Activated T-cell treated with anti-CD3 and anti-CD28 coated beads, Interleukin-2, amount 50 U/mL, for 24 hours (primary cell): ENCODE measurements around the gene NBEA.
"Not testable (repeated sequence)": the region's sequence is repeated elsewhere in the genome, so short reads cannot be mapped to it uniquely, and the experiment has no call there.

Experiments
- DNase-seq: peaks from one replicate; pipeline ENCODE4 v3.0.0-alpha.2; 2020
- H3K27ac Mint-ChIP-seq: 2 replicates; pipeline ENCODE4 v1.8.0; 2020; ENCODE audit warnings: mild to moderate bottlenecking, mixed read lengths
- H3K27me3 Mint-ChIP-seq: 2 replicates; pipeline ENCODE4 v1.8.0; 2020; ENCODE audit warnings: mixed read lengths
- H3K36me3 Mint-ChIP-seq: 2 replicates; pipeline ENCODE4 v1.8.0; 2020; ENCODE audit warnings: low read depth, mixed read lengths
- H3K4me1 Mint-ChIP-seq: 2 replicates; pipeline ENCODE4 v1.8.0; 2020; ENCODE audit warnings: low read depth, mixed read lengths
- H3K4me3 Mint-ChIP-seq: 2 replicates; pipeline ENCODE4 v1.8.0; 2020; ENCODE audit warnings: mild to moderate bottlenecking, moderate library complexity, mixed read lengths
- H3K9me3 Mint-ChIP-seq: 2 replicates; pipeline ENCODE4 v1.8.0; 2020; ENCODE audit warnings: mixed read lengths

NBEA gene

GRCh38 chr13:35356572-35356971 is 414.5 kb downstream of the NBEA start:
- peaks cover 3% of the 10 kb centered on the region for H3K4me1 Mint-ChIP-seq
- no peaks in the 10 kb centered on the region for H3K36me3 Mint-ChIP-seq
- H3K27me3 Mint-ChIP-seq = no peaks in the 10 kb centered on the region
- DNase-seq = no peak
- H3K9me3 Mint-ChIP-seq = peaks cover 4% of the 10 kb centered on the region
- H3K27ac Mint-ChIP-seq = no peak overlapping the region
- H3K4me3 Mint-ChIP-seq = no peak overlapping the region

DNA sequence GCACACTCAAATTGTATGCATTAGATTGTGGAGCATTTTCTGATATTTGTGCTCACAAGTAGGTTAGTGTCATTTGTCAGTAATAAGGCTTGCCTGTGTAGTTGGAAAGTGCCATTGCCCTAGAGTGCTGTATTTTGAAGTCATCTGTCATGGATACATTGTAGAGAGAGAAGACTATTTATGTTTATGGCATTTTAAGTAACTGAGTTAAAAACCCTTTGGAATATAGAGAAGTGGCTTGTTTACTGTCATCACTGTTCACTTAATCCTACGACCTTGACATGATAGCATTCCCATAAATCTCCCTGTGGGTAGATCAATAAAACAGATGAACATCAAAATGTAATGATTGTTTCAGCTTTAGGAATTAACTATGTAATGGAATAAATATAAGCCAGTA is 423.8 kb downstream of the NBEA start:
- peaks cover 22% of the 10 kb centered on the region for H3K9me3 Mint-ChIP-seq
- no peak overlapping the region for H3K4me3 Mint-ChIP-seq
- no peaks in the 10 kb centered on the region for H3K27me3 Mint-ChIP-seq
- no peak overlapping the region for H3K27ac Mint-ChIP-seq
- no peaks in the 10 kb centered on the region for H3K4me1 Mint-ChIP-seq
- DNase-seq = no peak
- no peaks in the 10 kb centered on the region for H3K36me3 Mint-ChIP-seq

DNA sequence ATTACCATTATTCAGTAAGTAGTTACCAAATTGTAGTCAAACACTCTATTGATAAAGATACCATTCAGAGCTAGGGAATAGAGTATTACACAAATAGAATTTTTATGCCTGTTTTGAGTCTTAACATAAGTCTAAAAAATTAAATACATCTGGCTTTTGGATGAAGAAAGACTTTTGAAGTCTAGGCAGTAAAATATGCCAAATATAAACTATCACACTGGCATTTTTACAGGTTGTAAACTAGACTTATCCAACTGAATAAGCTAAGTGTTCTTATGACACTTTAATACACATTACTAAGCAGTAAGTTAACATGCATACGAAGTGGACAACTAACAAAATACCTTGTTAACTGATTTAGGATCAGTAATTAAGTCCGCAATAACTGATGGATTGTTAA is 425.5 kb downstream of the NBEA start:
- H3K27me3 Mint-ChIP-seq = no peaks in the 10 kb centered on the region

GRCh38 chr13:35378939-35379338 is 436.9 kb downstream of the NBEA start:
- Mint-ChIP-seq H3K4me1 (no peaks in the 10 kb centered on the region), H3K27me3 (no peaks in the 10 kb centered on the region), H3K27ac (no peak overlapping the region), H3K36me3 (no peaks in the 10 kb centered on the region), H3K4me3 (no peak overlapping the region), H3K9me3 (no peaks in the 10 kb centered on the region)
- no peak for DNase-seq

More for the DNA sequence above, 425.5 kb downstream of the NBEA start:
- H3K27ac Mint-ChIP-seq = no peak overlapping the region
- DNase-seq = no peak
- no peaks in the 10 kb centered on the region for H3K36me3 Mint-ChIP-seq
- H3K4me1 Mint-ChIP-seq = no peaks in the 10 kb centered on the region
- H3K4me3 Mint-ChIP-seq = no peak overlapping the region
- peaks cover 36% of the 10 kb centered on the region for H3K9me3 Mint-ChIP-seq

- Mint-ChIP-seq H3K36me3 (no peaks in the 10 kb centered on the region), H3K9me3 (no peaks in the 10 kb centered on the region), H3K4me1 (no peaks in the 10 kb centered on the region), H3K27ac (no peak overlapping the region), H3K27me3 (no peaks in the 10 kb centered on the region), H3K4me3 (no peak overlapping the region)
- DNase-seq = no peak
These were observed 437.6 kb downstream of the NBEA start for GRCh38 chr13:35379663-35380062.

DNA sequence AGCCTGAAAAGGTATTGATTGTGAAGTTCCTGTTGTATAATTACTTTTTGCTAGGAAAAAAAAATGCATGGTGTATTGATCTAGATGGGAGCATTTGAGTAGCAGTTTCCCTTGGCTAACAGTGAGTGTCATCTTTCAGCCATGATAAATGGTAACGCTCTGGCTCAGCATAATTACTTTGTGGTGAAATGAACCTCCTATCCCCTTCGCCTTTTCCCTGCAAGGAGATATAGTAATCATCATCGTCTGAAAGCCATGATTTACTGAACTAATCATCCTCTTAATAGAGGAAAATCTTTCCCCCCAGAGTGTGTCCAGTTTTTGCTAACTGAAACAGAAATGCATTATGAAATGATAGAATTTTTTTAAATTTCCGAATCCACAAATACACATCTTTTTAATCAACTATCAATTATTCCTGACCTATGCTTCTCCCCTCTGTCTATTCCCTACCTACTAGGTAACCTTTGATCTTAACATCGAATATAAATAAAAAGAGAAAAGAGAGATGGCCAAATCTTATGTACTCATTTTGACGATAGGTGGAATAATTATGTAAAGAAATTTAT is 445.7 kb downstream of the NBEA start:
- no peaks in the 10 kb centered on the region for H3K9me3 Mint-ChIP-seq
- no peaks in the 10 kb centered on the region for H3K4me1 Mint-ChIP-seq
- DNase-seq = no peak
- no peaks in the 10 kb centered on the region for H3K36me3 Mint-ChIP-seq
- no peaks in the 10 kb centered on the region for H3K27me3 Mint-ChIP-seq
- no peak overlapping the region for H3K27ac Mint-ChIP-seq
- H3K4me3 Mint-ChIP-seq = no peak overlapping the region

DNA sequence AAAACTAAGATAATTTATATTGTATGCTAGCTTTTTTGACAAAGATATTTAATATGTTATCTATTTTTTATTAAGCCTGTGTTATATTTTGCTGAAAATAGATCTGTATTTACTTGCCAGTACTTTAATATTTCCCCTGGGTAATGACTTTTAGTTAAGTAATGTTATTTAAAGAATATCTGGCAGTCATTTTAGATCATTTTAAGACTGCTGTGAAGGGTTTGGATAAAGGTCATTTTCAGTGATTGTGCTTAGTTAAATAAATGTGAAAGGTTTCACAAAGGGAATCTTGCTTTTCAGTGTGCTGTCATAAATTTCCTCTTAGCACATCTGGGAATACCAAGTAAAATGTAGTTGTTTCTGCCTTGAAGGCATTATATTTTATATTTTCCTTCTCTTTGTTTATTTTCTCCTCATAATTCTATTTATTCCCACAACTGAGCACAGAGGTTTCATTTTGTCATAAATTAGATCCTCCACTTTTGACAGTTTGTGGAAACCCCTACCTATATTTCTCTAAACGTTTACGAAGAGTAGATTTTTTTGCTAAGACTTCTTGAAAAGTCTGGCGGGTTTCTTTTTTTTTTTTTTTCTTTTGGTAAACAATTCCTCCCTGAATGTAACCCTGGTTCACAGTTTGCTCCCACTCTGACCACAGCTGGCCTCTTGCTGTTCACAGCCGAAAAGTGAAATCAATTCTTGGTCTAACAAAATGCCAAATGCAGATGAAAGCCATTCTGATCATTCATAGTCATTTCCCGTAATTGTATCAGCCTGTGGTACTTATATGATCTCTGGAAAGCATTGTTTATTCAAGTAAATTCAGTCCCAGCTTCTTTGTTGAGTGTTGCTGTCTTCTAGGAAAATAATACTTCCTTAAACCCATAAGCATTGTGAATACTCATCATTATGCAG is 446.6 kb downstream of the NBEA start:
- Mint-ChIP-seq H3K4me3 (no peak overlapping the region), H3K27me3 (no peaks in the 10 kb centered on the region), H3K27ac (no peak overlapping the region), H3K9me3 (no peaks in the 10 kb centered on the region), H3K4me1 (no peaks in the 10 kb centered on the region), H3K36me3 (no peaks in the 10 kb centered on the region)
- DNase-seq = no peak

GRCh38 chr13:35389535-35389934 is 447.5 kb downstream of the NBEA start:
- Mint-ChIP-seq H3K9me3 (no peaks in the 10 kb centered on the region), H3K4me1 (no peaks in the 10 kb centered on the region), H3K27me3 (no peaks in the 10 kb centered on the region), H3K4me3 (no peak overlapping the region), H3K27ac (no peak overlapping the region), H3K36me3 (no peaks in the 10 kb centered on the region)
- DNase-seq = no peak

DNA sequence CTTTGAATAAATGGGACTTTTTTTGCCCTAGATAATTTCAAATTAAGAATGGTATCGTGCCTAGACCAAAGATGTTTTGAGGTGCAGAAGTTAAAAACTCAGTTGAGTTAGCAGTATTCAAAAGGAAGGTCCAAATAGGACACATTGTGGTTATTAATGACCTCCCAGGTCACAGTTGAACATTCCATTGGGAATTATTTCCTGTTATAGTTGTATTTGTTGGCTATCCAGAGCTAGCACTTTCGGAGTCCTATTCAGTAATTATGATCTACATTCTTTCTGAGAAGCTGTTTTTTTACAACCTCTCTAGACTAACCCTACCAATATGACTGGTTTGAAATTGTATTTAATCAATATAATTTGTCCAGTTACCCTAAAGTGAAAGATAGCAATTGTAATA is 450.7 kb downstream of the NBEA start:
- H3K27ac Mint-ChIP-seq = no peak overlapping the region
- H3K4me1 Mint-ChIP-seq = no peaks in the 10 kb centered on the region
- DNase-seq = no peak
- no peak overlapping the region for H3K4me3 Mint-ChIP-seq
- no peaks in the 10 kb centered on the region for H3K27me3 Mint-ChIP-seq
- peaks cover 2% of the 10 kb centered on the region for H3K9me3 Mint-ChIP-seq
- no peaks in the 10 kb centered on the region for H3K36me3 Mint-ChIP-seq

- Mint-ChIP-seq H3K36me3 (no peaks in the 10 kb centered on the region), H3K27me3 (no peaks in the 10 kb centered on the region), H3K4me1 (no peaks in the 10 kb centered on the region), H3K4me3 (no peak overlapping the region), H3K27ac (no peak overlapping the region), H3K9me3 (peaks cover 2% of the 10 kb centered on the region)
- no peak for DNase-seq
These were observed 451.8 kb downstream of the NBEA start for GRCh38 chr13:35393886-35394285.

DNA sequence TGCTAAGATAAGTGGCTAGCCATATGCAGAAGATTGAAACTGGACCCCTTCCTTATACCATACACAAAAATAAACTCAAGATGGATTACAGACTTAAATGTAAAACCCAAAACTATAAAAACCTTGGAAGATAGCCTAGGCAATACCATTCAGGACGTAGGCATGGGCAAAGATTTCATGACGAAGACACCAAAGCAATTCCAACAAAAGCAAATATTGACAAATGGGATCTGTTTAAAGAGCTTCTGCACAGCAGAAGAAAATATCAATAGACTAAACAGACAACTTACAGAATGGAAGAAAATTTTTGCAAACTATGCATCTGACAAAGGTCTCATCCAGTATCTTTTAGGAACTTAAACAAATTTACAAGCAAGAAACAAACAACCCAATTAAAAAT is 466.2 kb downstream of the NBEA start:
- H3K27ac Mint-ChIP-seq, DNase-seq, H3K9me3 Mint-ChIP-seq, H3K4me3 Mint-ChIP-seq, H3K27me3 Mint-ChIP-seq, H3K36me3 Mint-ChIP-seq, H3K4me1 Mint-ChIP-seq: not testable (repeated sequence)

DNA sequence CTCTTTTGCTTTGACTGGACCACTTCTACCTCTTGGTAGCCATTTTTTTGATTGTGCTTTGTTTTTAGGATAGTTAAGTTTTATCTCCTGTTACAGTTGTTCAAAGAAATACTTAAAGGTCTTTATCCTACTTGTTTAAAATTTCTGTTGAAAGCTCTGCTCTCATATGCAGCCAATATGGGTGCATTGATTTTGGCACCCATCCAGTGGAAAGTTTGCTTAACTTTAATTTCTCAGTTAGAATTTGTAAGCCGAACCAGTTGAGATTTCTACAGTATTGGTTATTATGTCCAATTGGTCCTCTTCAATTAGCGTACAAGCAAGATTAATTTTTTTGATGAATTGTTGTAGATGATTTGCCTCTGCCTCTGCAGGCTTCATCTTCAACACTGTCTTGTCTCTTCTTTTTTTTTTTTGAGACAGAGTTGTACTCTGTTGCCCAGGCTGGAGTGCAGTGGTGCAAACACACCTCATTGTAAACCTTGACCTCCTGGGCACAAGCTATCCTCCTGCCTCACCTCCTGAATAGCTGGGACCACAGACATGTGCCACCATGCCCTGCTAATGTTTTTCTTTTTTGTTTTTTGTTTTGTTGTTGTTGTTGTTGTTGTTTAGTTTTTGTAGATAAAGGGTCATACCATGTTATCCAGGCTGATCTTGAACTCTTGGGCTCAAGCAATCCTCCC is 469.1 kb downstream of the NBEA start:
- H3K9me3 Mint-ChIP-seq = peaks cover 5% of the 10 kb centered on the region
- H3K4me1 Mint-ChIP-seq = no peaks in the 10 kb centered on the region
- H3K36me3 Mint-ChIP-seq = no peaks in the 10 kb centered on the region
- no peak overlapping the region for H3K27ac Mint-ChIP-seq
- no peak overlapping the region for H3K4me3 Mint-ChIP-seq
- no peak for DNase-seq
- H3K27me3 Mint-ChIP-seq = no peaks in the 10 kb centered on the region

- Mint-ChIP-seq H3K9me3 (no peaks in the 10 kb centered on the region), H3K4me3 (no peak overlapping the region), H3K27ac (no peak overlapping the region), H3K27me3 (no peaks in the 10 kb centered on the region), H3K36me3 (no peaks in the 10 kb centered on the region), H3K4me1 (no peaks in the 10 kb centered on the region)
- DNase-seq = no peak
These were observed 506.4 kb downstream of the NBEA start for GRCh38 chr13:35448465-35448864.

GRCh38 chr13:35449821-35450220 is 507.8 kb downstream of the NBEA start:
- no peak for DNase-seq
- H3K4me3 Mint-ChIP-seq = no peak overlapping the region
- no peaks in the 10 kb centered on the region for H3K4me1 Mint-ChIP-seq
- no peaks in the 10 kb centered on the region for H3K36me3 Mint-ChIP-seq
- H3K27me3 Mint-ChIP-seq = no peaks in the 10 kb centered on the region
- H3K27ac Mint-ChIP-seq = no peak overlapping the region
- no peaks in the 10 kb centered on the region for H3K9me3 Mint-ChIP-seq

DNA sequence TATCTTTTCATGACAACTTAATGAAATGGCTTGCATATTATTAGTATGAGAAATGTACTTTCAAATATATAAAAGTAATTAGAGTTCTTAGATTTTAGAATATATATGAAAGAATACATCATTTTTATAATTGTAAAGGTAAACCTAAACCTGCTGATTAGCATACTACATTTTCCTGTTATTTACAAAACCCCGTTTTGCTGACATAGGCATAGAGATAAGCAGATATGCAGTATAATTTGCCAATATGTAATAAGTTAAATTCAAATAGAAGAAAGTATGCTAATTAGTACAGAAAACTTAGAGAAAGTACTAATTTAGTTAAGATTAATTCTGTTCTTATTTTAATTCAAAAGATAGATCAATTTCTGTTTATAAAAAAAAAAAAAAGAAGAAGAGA is 513.0 kb downstream of the NBEA start:
- DNase-seq = no peak
- H3K9me3 Mint-ChIP-seq = no peaks in the 10 kb centered on the region
- no peak overlapping the region for H3K4me3 Mint-ChIP-seq
- no peaks in the 10 kb centered on the region for H3K27me3 Mint-ChIP-seq
- no peak overlapping the region for H3K27ac Mint-ChIP-seq
- H3K36me3 Mint-ChIP-seq = no peaks in the 10 kb centered on the region
- H3K4me1 Mint-ChIP-seq = no peaks in the 10 kb centered on the region
